Spleen (tissue), 11 donors: ENCODE measurements around the gene ACACA. TPM values are rescaled to one million over a fixed set of nuclear protein-coding genes. Genes with fewer than 3 reads are reported as not detected.

ENCODE experiments used
- DNase-seq: peaks from one replicate; pipeline ENCODE4 v3.0.0-alpha.2; 2020
- H3K27ac ChIP-seq, 8 donors: fragments of 200-600 bp; sonication (generic) in 7 of 8; 1 replicate in 4 of 8; 2 replicates in 4 of 8; pipeline versions ENCODE4 v1.5.0 to v1.8.0; 2016 to 2021; ENCODE audit warnings: inconsistent platforms in 4 of 8, mild to moderate bottlenecking in 4 of 8, moderate library complexity in 1 of 8
- H3K27me3 ChIP-seq, 7 donors: fragments of 200-600 bp; sonication (generic) in 6 of 7; replicated peaks in 1 of 7; 1 replicate in 4 of 7; 2 replicates in 3 of 7; pipeline versions ENCODE4 v1.5.0 to v1.8.0; 2016 to 2021; ENCODE audit warnings: inconsistent platforms in 3 of 7, mild to moderate bottlenecking in 1 of 7
- H3K36me3 ChIP-seq, 6 donors: fragments of 200-600 bp; sonication (generic) in 5 of 6; 1 replicate in 4 of 6; 2 replicates in 2 of 6; pipeline versions ENCODE4 v1.5.0 to v1.8.0; 2016 to 2021; ENCODE audit warnings: inconsistent platforms in 2 of 6
- H3K4me1 ChIP-seq, 6 donors: fragments of 200-600 bp; sonication (generic) in 5 of 6; 1 replicate in 3 of 6; 2 replicates in 3 of 6; pipeline versions ENCODE4 v1.5.0 to v1.8.0; 2016 to 2021; ENCODE audit warnings: inconsistent platforms in 3 of 6
- H3K4me3 ChIP-seq, 8 donors: fragments of 200-600 bp; sonication (generic) in 7 of 8; 1 replicate in 4 of 8; 2 replicates in 4 of 8; pipeline versions ENCODE4 v1.5.0 to v1.8.0; 2016 to 2021; ENCODE audit warnings: inconsistent platforms in 4 of 8, mild to moderate bottlenecking in 4 of 8, moderate library complexity in 2 of 8
- H3K9me3 ChIP-seq, 8 donors: fragments of 200-600 bp; sonication (generic) in 7 of 8; 1 replicate in 4 of 8; 2 replicates in 4 of 8; pipeline versions ENCODE4 v1.5.0 to v1.8.0; 2016 to 2021; ENCODE audit warnings: inconsistent platforms in 4 of 8
- POLR2A ChIP-seq, 3 donors: fragments of 450-650 bp; IDR thresholded peaks; one replicate each; pipeline ENCODE4 v1.5.1; 2017; ENCODE audit warnings: antibody characterized with exemption in 3 of 3, mild to moderate bottlenecking in 1 of 3
- POLR2AphosphoS5 ChIP-seq, 3 donors: sonication (generic); formaldehyde crosslinking; IDR thresholded peaks; one replicate each; pipeline ENCODE4 v1.5.1; 2017; ENCODE audit warnings: antibody characterized with exemption in 3 of 3
- WGBS, 5 donors: extraction: QIAGEN DNeasy Blood & Tissue Kit in 3 of 5; methylation state at CpG; one replicate each; pipeline versions ENCODE4 v1.1.5 to v1.1.7; 2013 to 2018; 5-methylcytosine and 5-hydroxymethylcytosine counted together
- intact Hi-C: fragments of 100-400 bp; cut with DNase I; formaldehyde crosslinking; loops from one replicate; pipeline ENCODE4 v1.15.0; 2023; ENCODE audit warnings: low total_unique reads
- polyA plus RNA-seq, 3 donors: library from polyadenylated mRNA; stranded (reverse); fragments of 200-250 nt; gene quantifications; one replicate each; pipeline ENCODE4 v1.2.1, GENCODE V29; 2013
- total RNA-seq, 7 donors: library from RNA; depleted of rRNA in 3 of 7; stranded (reverse); fragments of >200 nt in 3 of 7; fragmentation: NEBNext Ultra II Directional in 4 of 7; extraction: Animal tissue kit (Norgen Biotek cat#: 25700) in 4 of 7; gene quantifications; one replicate each; pipeline versions ENCODE4 v1.1.0 to v1.2.1, GENCODE V29; 2016 to 2021
- TF ChIP-seq, protein P1 (sequence below), 11 experiments: fragments of 200-600 bp in 7 of 11; fragments of 450-650 bp in 4 of 11; sonication (generic) in 4 of 11; IDR thresholded peaks in 8 of 11; conservative IDR thresholded peaks in 3 of 11; 1 replicate in 7 of 11; 2 replicates in 4 of 11; pipeline versions ENCODE4 v1.4.0 to v1.8.0; 2016 to 2021; ENCODE audit warnings: antibody characterized with exemption in 11 of 11, inconsistent platforms in 4 of 11, mild to moderate bottlenecking in 1 of 11
- donor health status: healthy with polysubstance abuse.
- donor health status: DM: no; HTN: no; CAD: no; lungs with moderate emphysema.
- donor health status: DM: no; HTN: no; CAD: no.
- donor health status: Bipolar disorder and iron deficiency.
- donor health status: healthy.
- donor health status: DM: no; HTN: no; CAD: no.
- donor health status: DM: yes; HTN: yes; CAD: no.

The ACACA gene
- total and polyA plus RNA-seq, 10 donors, result 3.2 to 50.8 (median 29.2) TPM

DNA sequence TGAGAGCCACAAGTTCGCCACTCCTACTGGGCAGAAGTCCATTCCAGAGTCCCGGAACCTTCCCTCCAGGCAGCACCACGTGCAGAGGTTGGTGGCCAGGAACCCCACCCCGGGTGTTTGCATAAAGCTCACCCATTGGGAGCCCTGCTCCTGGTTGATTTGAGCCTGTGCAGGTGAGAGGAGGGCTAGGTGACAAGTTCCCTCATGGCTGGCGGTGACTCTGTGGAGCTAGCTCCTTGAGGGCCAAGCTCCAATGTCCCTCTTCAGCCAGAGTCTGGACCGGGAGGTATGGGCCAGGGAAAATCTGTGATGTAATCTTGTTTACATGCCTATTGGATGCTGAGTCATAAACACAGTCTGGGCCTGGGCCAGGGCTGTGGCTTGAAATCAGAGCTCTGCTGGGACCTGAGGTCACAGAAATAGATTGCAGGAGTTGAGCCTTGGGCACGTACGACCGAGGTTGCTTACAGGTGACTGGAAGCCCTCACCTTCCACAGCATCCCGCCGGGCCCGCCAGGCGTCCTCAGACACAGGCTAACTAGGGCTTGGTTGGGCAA lies 339.0 kb downstream of the ACACA start:
- no peaks in the 10 kb centered on the region for H3K4me1 ChIP-seq
- no peak overlapping the region for H3K4me3 ChIP-seq
- H3K36me3 ChIP-seq, result no peaks in the 10 kb centered on the region
- 67 to 78% (median 76%) methylated on average over 13 of the region's 13 CpGs for WGBS, 5 donors
- no peaks in the 10 kb centered on the region for H3K9me3 ChIP-seq
- TF ChIP-seq, protein P1, sequence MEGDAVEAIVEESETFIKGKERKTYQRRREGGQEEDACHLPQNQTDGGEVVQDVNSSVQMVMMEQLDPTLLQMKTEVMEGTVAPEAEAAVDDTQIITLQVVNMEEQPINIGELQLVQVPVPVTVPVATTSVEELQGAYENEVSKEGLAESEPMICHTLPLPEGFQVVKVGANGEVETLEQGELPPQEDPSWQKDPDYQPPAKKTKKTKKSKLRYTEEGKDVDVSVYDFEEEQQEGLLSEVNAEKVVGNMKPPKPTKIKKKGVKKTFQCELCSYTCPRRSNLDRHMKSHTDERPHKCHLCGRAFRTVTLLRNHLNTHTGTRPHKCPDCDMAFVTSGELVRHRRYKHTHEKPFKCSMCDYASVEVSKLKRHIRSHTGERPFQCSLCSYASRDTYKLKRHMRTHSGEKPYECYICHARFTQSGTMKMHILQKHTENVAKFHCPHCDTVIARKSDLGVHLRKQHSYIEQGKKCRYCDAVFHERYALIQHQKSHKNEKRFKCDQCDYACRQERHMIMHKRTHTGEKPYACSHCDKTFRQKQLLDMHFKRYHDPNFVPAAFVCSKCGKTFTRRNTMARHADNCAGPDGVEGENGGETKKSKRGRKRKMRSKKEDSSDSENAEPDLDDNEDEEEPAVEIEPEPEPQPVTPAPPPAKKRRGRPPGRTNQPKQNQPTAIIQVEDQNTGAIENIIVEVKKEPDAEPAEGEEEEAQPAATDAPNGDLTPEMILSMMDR (IDR thresholded peaks at IDR 0.05 in 8 of 11, conservative IDR thresholded peaks at IDR 0.05 in 3 of 11), result no peak
- TF ChIP-seq POLR2AphosphoS5 (IDR thresholded peaks at IDR 0.05) (no peak), POLR2A (IDR thresholded peaks at IDR 0.05) (no peak)
- intact Hi-C loops, result no loop called here
- no peak overlapping the region for H3K27ac ChIP-seq
- no peak for DNase-seq
- H3K27me3 ChIP-seq, result peaks cover 0 to 23% (median 0%) of the 10 kb centered on the region in 7 donors

GRCh38 chr17:37066322-37067255 lies 340.0 kb downstream of the ACACA start:
- WGBS, 5 donors, result 54 to 62% (median 57%) methylated on average over 21 to 25 of the region's 25 CpGs
- Histone ChIP-seq H3K4me1 (no peaks in the 10 kb centered on the region), H3K4me3 (no peak overlapping the region), H3K27ac (no peak overlapping the region), H3K9me3 (no peaks in the 10 kb centered on the region), H3K27me3 (peaks cover 0 to 23% (median 0%) of the 10 kb centered on the region in 7 donors), H3K36me3 (no peaks in the 10 kb centered on the region)
- no peak for DNase-seq
- no peak for TF ChIP-seq POLR2AphosphoS5 (IDR thresholded peaks at IDR 0.05)
- TF ChIP-seq, protein P1 (IDR thresholded peaks at IDR 0.05 in 8 of 11, conservative IDR thresholded peaks at IDR 0.05 in 3 of 11), result no peak
- TF ChIP-seq POLR2A (IDR thresholded peaks at IDR 0.05), result no peak
- intact Hi-C loops, result no loop called here

- peaks cover 0 to 23% (median 0%) of the 10 kb centered on the region in 7 donors for H3K27me3 ChIP-seq
- H3K4me3 ChIP-seq, result no peak overlapping the region
- 61 to 71% (median 64%) methylated on average over 16 to 23 of the region's 23 CpGs for WGBS, 5 donors
- intact Hi-C loops, result no loop called here
- DNase-seq, result no peak
- TF ChIP-seq, protein P1 (IDR thresholded peaks at IDR 0.05 in 8 of 11, conservative IDR thresholded peaks at IDR 0.05 in 3 of 11), result no peak
- no peak for TF ChIP-seq POLR2AphosphoS5 (IDR thresholded peaks at IDR 0.05)
- no peak for TF ChIP-seq POLR2A (IDR thresholded peaks at IDR 0.05)
- H3K36me3 ChIP-seq, result no peaks in the 10 kb centered on the region
- H3K9me3 ChIP-seq, result no peaks in the 10 kb centered on the region
- no peak overlapping the region for H3K27ac ChIP-seq
- no peaks in the 10 kb centered on the region for H3K4me1 ChIP-seq
Observed at GRCh38 chr17:37065486-37066321, 340.9 kb downstream of the ACACA start.
